NCI-H146 treated with DMSO at 0.1 percent for 48 hours (cell line): ENCODE results near the gene SAFB2.

Experiments used
- DNase-seq: peaks from one replicate; lab custom pipeline; 2025; ENCODE audit not compliant: unreplicated experiment; lab: John Stamatoyannopoulos, UW

SAFB2 gene

GRCh38 chr19:5585461-5586299 is 36.9 kb downstream of the SAFB2 start:
- DNase-seq = no peak

GRCh38 chr19:5580161-5580571 is 42.4 kb downstream of the SAFB2 start:
- DNase-seq = peak; percentile 52

GRCh38 chr19:5579697-5580096 is 42.9 kb downstream of the SAFB2 start:
- DNase-seq = no peak

GRCh38 chr19:5579286-5579685 is 43.3 kb downstream of the SAFB2 start:
- DNase-seq = no peak

GRCh38 chr19:5578097-5578846 is 44.3 kb downstream of the SAFB2 start:
- no peak for DNase-seq

GRCh38 chr19:5575590-5575989 is 47.0 kb downstream of the SAFB2 start:
- DNase-seq = no peak

- DNase-seq = no peak
Observed at GRCh38 chr19:5572556-5573286, 49.9 kb downstream of the SAFB2 start.

- DNase-seq = no peak
Observed at GRCh38 chr19:5571777-5572176, 50.8 kb downstream of the SAFB2 start.

- no peak for DNase-seq
Observed at GRCh38 chr19:5567970-5568407, 54.6 kb downstream of the SAFB2 start.

- DNase-seq = no peak
Observed at GRCh38 chr19:5567360-5567969, 55.1 kb downstream of the SAFB2 start, which contains the start of gene TINCR. TINCR (minus strand) TSS chr19:5567953.

GRCh38 chr19:5564930-5565329 is 57.6 kb downstream of the SAFB2 start:
- DNase-seq = no peak

- no peak for DNase-seq
Observed at GRCh38 chr19:5563935-5564612, 58.5 kb downstream of the SAFB2 start.

- no peak for DNase-seq
Observed at GRCh38 chr19:5563008-5563431, 59.6 kb downstream of the SAFB2 start.

GRCh38 chr19:5562280-5562679 is 60.3 kb downstream of the SAFB2 start:
- DNase-seq = no peak

GRCh38 chr19:5561559-5561958 is 61.0 kb downstream of the SAFB2 start:
- no peak for DNase-seq

- no peak for DNase-seq
Observed at GRCh38 chr19:5560156-5560555, 62.4 kb downstream of the SAFB2 start.

GRCh38 chr19:5559804-5560133 is 62.8 kb downstream of the SAFB2 start:
- no peak for DNase-seq

- no peak for DNase-seq
Observed at GRCh38 chr19:5558101-5558621, 64.4 kb downstream of the SAFB2 start.

GRCh38 chr19:5557691-5558090 is 64.9 kb downstream of the SAFB2 start:
- no peak for DNase-seq

GRCh38 chr19:5554828-5555227 is 67.7 kb downstream of the SAFB2 start:
- no peak for DNase-seq
